GM21737 (cell line): ENCODE data around the gene GUCY1A2.
"Not testable (repeated sequence)": the region's sequence is repeated elsewhere in the genome, so short reads cannot be mapped to it uniquely, and the experiment has no call there.

Experiments used
- ATAC-seq: cut with Tn5 transposase; IDR thresholded peaks from one replicate; pipeline ENCODE4 v1.9.1; 2021; ENCODE audit warnings: mild to moderate bottlenecking, moderate library complexity; ENCODE audit not compliant: unreplicated experiment

GUCY1A2 gene, protein sequence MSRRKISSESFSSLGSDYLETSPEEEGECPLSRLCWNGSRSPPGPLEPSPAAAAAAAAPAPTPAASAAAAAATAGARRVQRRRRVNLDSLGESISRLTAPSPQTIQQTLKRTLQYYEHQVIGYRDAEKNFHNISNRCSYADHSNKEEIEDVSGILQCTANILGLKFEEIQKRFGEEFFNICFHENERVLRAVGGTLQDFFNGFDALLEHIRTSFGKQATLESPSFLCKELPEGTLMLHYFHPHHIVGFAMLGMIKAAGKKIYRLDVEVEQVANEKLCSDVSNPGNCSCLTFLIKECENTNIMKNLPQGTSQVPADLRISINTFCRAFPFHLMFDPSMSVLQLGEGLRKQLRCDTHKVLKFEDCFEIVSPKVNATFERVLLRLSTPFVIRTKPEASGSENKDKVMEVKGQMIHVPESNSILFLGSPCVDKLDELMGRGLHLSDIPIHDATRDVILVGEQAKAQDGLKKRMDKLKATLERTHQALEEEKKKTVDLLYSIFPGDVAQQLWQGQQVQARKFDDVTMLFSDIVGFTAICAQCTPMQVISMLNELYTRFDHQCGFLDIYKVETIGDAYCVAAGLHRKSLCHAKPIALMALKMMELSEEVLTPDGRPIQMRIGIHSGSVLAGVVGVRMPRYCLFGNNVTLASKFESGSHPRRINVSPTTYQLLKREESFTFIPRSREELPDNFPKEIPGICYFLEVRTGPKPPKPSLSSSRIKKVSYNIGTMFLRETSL

DNA sequence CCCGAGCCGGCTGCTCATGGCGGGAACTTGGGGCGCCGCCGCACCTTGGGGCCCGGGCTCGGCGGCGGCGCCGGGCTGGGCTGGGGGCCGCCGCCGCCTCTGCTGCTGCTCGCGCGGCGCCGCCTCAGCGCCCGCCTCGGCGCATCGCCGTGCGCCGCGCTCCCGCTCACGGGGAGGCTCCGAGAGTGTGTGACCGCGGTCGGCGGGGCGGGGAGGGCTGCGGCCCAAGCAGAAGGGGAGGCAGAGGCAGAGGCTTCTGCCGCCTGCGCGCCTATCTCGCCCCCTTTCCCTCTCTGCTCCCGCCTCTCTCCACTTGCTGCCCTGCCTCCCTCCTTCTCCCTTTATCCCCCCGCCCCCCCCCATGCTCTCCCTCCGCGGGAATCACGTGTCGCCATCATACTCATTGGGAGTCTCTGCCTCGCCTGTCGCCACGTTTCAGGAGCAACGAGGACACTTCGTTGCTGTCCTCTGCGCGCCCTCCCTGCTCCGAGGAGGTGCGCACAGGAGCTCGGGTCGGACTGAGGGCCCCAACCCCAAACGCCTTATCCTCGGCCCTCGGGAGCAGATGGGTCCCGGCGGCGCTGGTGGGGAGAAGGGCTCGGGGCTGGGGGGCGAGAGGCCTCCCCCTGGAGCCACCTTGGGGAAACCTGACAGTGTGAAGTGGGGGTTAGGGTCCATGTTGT is at the start of gene GUCY1A2:
Gene GUCY1A2 (minus strand): TSS at position 258 of the 683 bp plus-strand sequence. CDS start 421 bp downstream, outside the sequence.
- peak; percentile 27 for ATAC-seq

GRCh38 chr11:107054391-107054790 is 36.1 kb upstream of the GUCY1A2 start:
- ATAC-seq, result no peak

GRCh38 chr11:107051332-107051731 is 33.1 kb upstream of the GUCY1A2 start:
- not testable (repeated sequence) for ATAC-seq

- not testable (repeated sequence) for ATAC-seq
Measured at GRCh38 chr11:107050899-107051298, 32.6 kb upstream of the GUCY1A2 start.

- no peak for ATAC-seq
Measured at GRCh38 chr11:107050121-107050520, 31.8 kb upstream of the GUCY1A2 start.

GRCh38 chr11:107044503-107044902 is 26.2 kb upstream of the GUCY1A2 start:
- no peak for ATAC-seq

DNA sequence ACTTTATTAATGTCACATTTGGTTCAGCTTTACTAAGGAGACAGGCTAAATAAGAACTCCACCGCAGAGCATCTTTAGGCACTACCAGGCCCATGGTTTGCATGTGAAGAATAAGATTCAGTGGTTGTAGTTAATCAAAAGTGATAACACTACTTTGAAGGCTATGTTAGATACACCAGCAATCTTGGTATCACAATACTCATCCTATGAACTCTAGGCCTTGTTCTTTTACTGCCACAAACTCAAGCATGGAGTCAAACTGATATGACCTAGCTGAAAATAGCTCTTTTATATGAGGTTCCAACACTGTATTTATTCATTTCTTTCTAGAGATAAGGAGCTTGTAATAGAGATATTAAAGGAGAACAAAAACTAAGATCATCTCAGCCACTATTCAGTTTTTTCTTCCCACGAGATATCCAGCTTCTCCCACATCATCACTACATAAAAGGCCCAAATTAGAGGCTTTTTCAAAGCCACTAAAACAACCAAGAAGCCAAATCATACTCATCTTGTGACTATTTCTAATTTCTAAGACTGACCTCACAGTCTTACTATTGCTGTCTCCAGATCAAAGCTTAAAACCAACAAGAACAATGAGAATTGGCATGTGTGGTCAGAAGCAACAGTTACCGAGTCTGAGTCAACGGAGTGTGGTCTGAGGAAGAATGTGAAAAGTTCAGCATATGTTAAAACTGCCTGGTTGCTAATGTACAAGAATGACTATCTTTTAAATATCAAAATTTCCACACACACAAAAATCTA is 25.1 kb upstream of the GUCY1A2 start:
- ATAC-seq, result no peak

DNA sequence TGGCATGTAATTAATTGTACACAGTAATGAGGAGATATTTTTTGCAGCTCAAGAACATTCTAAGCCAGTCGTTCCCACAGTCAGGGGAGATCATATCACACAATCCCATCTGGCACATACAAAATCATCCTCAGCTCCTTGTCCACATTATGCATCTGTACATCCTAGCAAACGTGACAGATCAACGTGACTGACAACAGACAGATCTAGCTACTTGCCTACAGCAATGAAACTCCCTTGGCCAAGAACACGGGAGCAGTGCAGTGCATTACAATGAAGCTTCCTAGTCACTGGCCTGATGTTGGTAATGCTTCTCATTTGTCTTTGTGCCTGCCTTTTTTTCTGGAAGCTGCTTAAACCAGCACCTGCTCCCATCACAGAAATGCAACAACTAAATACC is 24.5 kb upstream of the GUCY1A2 start:
- no peak for ATAC-seq

GRCh38 chr11:107041088-107041444 is 22.8 kb upstream of the GUCY1A2 start:
- ATAC-seq, result no peak

DNA sequence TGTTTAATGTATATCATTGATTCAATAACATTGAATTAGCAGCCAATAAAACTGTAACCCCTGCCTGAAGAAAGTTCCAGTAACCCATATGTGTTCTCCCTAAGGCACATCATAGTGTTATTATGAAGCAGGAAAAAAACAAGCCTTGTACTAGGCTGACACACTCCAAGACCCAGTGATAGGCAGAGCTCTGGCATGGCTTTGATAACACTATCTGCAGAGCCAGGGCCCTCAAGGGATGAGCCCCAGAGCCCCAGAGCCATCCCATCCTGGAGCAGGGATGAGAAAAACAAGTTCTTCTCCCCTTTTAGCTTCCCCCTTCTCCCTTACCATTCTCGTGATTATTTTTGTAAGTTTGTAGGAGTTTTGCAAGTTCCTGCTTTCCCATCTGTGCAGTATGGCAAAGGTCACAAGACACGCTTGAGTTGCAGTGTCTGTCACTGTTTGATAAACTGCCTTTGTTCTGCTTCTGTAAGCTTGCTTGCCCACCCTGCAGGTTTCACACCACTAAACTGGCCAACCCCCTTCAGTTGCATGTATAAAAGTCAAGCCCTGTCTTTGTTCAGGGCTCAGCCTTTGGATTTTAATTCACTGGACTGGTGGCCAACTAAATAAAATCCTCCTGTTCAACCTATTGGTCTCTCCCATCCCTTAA is 22.3 kb upstream of the GUCY1A2 start:
- ATAC-seq, result no peak

DNA sequence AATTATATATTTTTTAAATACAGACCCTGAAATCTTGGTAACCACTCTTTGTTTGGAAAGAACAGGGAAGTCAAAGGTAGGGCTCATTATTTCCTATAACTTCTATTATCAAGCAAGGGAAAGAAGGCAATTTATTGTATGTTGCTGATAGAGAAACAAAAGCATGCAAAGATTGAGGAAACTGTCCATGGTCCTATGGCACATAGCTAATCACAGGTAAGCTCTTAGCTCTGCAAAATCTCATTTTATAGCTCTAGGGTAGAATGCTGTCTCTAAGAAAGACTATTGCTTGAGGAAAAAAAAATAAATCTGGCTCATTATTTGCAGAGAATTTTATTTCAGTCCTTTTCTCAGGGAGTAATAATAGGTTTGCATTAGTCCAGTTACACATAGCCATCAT is 7.4 kb upstream of the GUCY1A2 start:
- ATAC-seq, result no peak

GRCh38 chr11:107020594-107020993 is 2.3 kb upstream of the GUCY1A2 start:
- no peak for ATAC-seq

DNA sequence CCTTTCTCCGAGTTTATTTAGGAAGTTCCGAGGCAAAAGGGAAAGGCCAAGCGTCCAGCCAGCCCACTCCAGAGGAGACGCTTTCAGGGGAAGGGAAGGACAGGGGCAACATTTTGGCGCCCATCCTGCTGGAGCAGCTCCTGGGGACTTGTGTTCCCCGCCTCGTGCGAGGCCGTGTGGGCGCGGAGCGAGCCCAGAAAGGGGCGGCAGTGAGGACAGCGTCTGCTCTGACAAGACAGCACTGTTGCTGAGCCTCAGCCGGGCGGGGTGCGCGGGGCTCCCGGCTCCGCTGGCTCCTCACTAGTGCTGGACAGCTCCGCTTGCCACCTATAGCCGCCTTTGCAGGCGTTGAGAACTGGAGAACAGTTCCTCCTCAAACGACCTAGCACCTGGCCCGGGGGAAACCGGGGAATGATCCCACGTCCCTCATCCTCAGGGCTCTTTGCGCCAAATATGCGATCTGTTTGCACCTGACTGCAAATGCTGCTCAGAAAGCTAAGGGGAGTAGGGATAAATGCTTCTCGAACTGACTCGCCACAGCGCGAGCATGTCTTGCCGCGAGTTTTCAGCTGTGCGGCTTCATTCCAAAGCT is 722 bp upstream of the GUCY1A2 start:
- no peak for ATAC-seq

DNA sequence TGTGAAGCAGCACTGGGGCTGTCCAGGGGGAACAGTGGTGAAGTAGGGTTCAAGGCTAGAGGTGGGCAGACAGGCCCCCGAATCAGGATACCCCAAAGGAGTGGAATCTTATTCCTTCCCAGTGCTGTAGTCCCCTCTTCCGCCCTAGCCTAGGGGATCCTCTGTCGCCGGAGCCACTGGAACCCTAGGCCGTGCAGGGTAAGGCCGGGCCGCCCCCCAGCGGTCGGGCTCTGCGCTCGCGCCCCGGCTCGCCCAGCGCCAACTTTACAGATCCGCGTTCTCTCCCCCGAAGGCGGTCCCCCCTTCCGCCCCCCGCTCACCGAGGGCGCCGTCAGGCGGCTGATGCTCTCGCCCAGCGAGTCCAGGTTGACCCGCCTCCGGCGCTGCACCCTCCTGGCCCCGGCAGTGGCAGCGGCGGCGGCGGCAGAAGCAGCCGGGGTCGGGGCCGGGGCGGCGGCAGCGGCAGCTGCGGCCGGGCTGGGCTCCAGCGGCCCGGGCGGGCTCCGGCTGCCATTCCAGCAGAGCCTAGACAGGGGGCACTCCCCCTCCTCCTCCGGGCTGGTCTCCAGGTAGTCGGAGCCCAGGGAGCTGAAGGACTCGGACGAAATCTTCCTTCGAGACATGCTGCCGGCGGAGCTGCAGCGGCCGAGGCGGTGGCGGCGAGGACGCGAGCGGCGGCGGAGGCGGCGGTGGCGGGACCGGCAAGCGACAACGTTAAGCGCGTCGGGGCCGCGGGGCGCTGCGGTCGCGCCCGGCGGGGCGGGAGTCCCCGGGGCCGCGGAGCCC is 650 bp downstream of the GUCY1A2 start:
- ATAC-seq, result peak; percentile 68

- ATAC-seq, result no peak
Measured at GRCh38 chr11:107017104-107017432, 1.2 kb downstream of the GUCY1A2 start.

- no peak for ATAC-seq
Measured at GRCh38 chr11:107014871-107015270, 3.4 kb downstream of the GUCY1A2 start.

DNA sequence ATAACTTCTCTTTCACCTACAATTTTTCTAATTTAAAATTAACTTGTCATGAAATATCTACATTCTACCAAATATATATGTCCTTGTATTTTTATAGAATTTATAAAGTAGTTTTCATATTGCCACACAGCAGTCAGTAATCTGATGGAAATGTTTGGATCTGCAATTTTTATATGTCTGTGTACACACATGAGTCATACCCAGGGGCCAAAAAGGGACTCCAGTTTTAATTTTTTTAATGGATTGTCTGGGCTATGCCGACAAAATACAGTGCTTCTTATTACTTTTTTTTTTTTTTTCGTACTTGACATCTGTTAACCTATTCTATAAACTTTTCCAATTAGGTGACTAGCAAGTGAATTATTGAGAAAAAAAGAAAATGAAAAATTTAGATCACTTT is 6.3 kb downstream of the GUCY1A2 start:
- no peak for ATAC-seq

GRCh38 chr11:107009190-107009589 is 9.1 kb downstream of the GUCY1A2 start:
- no peak for ATAC-seq

- ATAC-seq, result no peak
Measured at GRCh38 chr11:107006076-107006833, 12.0 kb downstream of the GUCY1A2 start.
